ENCODE data around the gene CDH10.

Gene CDH10

DNA sequence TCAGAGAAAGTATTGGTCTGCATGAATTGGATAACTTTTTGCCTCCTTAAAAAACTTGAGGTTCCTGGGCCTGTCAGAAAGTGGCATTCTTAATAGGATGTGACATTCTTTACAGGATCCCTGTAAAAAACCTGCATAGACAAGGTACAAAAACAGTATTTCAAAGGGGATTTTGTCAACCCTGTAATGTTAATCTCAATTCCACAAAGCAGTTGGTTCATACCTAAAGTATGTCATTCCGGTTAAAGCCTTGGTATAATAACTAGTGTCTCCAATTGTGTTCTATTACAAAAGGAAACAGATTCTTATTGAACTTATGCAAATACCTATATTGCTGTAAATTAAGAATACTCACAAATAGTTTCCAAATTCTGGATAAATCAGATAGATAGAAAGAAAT lies 169.7 kb downstream of the CDH10 start:
- DNase-seq, result no peak

DNA sequence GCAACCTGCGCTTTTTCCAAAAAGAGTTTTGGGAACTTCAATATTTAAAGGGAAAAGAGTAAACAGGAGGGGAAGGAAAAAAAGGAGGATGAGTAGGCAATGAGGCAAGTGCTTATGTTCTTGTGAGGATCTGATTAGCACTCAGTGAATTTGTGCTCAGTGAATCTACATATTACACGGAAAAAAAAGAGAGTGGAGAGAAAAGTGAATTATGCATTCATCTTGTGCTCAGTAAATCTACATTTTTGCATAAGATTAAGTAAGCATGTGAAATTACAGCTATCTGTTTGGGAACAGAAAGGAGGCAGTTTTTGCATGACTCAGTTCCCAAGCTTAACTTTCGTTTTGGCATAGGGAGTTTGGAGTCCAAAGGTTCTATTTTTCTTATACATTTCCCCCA lies 170.1 kb downstream of the CDH10 start:
- no peak for DNase-seq

DNA sequence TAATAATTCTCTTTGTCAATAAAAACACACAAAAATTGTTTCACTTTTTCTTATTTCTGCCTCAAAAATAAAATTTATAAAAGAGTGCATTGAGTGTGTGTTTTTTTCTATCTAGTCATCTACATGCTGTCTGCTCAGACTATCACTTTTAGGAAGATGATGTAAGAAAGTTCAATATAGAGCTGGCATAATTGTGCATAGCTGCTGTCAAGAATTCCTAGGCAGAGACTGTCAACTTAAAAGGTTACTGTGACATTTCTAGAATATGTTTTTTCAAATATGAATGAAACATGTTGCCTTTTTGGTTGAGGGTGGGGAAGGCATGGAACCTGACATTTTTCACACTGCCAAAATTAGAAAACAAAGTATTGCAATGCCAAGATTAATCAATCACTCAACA lies 172.3 kb downstream of the CDH10 start:
- DNase-seq, result no peak

DNA sequence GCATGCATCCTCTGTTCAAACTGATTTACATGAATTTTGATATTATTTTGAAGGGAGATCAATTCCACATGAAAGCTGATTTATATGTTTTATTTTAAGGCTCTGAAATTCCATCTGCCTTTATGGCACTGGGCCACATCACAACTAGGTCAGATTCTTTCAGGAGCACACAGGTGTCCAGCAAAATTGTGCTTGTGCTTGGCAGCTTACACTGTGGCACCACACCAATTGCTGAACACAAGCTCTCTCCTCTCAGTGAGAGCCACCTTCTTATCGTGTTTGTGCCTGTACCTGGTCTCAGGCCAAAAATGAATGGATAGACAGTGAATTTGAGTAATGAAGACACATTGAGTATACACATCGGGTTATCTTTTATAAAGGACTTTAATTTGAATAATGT lies 200.4 kb downstream of the CDH10 start:
- DNase-seq, result no peak

DNA sequence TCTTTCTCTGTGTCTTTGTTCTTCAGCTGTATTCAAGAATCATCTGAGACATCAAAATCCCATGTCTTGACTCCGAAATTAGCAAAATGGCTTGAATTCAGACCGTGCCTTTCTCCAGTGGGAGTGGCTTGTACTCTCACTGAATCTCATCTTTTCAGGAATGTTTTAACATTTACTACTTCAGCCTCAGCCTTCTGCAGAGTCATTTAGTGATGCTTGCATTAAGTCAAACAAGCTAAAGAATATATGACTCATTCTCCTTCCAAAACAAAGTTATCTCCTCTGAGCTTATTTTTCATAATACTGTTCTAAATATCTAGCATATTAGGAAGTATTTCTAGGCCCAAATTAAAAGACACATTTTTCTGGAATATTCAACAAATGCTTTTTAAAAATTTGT lies 205.3 kb downstream of the CDH10 start:
- DNase-seq, result no peak
